HG02943 (cell line): Measurements from ENCODE around the gene GRIN1.
"Not testable (repeated sequence)": the region's sequence is repeated elsewhere in the genome, so short reads cannot be mapped to it uniquely, and the experiment has no call there.

Experiments used
- ATAC-seq: cut with Tn5 transposase; IDR thresholded peaks from one replicate; pipeline ENCODE4 v1.9.1; 2021; ENCODE audit warnings: mild to moderate bottlenecking, low read depth, moderate library complexity; ENCODE audit not compliant: unreplicated experiment

Gene GRIN1

DNA sequence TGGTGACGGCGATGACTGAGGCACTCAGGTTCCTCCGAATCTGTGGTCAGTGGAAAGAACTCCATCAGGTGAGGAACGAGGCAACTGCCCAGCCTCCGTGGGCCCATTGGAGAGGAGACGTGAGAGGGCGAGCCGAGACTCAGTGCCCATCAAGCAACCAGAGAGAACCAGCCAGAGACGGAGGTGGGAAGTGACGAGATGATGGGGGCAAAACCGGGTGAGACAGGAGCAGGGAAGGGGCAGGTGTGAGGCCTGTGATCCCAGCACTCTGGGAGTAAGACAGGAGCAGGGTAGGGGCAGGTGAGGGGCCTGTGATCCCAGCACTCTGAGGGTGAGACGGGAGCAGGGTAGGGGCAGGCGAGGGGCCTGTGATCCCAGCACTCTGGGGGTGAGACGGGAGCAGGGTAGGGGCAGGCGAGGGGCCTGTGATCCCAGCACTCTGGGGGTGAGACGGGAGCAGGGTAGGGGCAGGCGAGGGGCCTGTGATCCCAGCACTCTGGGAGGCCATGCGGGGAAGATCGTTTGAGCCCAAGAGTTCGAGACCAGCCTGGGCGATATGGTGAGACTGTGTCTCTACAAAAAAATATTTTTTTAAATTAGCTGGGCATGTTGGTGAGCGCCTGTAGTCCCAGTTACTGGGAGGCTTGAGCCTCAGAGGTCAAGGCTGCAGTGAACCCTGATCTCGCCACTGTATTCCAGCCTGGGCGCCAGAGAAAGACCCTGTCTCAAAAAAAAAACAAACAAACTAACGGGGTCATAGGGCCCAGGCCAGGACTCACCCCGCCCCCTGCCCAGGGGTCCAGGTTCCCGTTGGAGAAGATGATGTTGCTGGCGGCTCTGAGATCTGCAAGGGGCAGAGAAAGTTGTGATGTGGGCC, 27.8 kb upstream of the GRIN1 start:
- no peak for ATAC-seq

DNA sequence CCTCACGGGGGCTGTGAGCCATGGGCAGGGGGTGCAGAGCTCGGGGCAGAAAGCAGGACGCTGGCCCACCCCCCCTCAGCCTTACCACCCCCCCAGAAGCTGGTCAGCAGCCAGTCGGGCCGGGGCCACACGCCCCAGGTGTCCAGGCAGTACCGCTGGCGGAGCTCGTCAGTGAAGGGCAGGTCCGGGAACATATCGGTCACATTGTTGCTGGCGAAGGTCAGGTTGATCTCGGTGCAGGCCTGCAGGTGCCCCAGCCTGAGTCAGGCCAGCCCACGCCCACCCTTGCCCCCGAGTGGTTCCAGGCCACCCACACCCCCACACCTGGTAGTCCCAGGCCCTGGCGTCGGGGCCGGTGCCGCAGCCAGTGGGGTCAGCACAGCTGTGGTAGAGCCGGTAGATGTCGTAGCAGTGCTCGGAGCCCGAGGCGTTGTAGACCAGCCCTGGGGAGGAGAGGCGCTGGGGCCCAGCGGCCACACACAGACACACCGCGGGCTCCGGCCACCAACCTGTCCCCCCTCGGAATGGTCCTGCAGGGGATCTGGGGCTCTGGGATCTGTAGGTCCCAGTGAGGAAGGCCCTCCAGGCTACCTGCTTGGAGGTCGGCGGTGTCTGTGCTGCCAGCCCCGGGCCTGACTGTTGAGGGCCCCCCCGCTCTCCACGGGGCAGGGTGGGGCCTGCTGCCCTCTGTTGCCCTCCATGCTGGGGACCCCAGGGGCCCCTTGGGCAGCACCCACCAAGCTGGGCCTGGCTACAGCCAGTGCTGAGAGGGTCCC, 27.0 kb upstream of the GRIN1 start:
- ATAC-seq, result no peak

DNA sequence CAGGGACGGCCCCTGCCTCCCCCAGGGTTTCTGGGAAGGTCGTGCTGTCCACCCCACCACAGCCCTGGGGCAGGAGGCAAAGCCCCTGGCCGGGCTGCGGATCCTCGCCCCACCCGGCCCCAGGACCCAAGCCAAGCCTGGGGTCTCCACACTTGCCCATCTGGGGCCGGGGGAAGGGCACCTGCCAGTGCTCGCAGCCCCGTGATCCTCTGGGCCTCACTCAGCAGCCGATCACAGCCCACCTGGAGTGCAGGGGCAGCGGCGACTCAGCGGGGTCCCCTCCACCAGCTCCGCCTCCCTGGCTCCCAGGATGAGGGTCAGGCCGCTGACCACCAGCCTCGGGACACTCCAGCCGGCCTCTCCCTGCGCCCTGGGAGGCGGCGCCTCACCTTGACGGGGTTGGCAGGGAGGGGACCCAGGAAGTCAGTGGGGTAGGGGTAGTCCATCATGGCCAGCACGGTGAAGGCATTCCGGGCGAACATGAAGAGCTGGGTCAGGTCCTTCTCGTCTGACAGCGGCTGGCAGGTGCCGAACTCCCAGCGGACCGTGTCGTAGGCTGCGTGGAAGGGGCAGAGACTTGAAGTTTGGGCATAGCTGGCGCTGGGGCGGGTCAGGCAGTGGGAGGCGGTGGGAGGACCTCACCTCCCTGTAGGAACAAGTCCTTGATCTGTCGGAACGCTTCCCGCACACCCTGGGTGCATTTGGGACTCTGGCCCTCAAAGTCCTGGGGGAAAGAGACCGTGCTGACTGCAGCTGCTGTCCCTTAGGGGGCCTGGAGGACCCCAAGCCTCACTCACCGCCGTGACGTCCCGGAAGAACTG, 26.2 kb upstream of the GRIN1 start:
- no peak for ATAC-seq

DNA sequence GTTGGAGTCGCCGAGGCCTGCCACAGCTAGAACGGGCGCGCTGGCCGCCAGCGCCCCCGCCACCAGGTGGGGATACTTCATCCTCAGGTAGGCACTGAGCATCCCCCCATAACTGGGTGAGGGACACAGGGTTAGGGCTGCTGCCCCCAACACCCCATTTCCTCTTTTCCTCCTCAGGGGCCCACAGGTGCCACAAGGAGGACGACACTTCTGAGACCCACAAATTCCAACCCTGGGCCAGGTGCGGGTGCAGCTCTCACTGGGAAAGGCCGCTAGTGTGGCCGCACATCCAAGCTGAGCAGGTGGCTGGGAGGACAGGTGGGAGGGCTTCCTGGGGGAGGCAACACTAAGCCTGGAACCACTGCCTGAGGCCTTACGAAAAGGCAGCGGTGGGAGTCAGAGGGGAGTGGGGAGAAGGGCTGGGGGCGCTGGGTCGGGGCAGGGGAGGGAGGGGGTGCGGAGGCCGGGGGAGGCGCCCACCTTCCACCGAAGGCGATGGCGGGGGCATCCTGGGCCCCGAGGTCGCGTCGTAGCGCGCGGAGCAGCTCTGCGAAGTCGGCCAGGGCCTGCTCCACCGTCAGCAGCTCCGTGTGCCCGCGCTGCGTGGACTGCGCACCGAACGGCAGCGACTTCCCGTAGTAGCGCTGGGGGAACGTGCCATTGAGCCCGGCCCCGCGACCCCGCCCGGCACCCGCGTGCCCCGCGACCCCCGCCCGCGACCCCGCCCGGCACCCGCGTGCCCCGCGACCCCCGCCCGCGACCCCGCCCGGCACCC, 25.4 kb upstream of the GRIN1 start:
- no peak for ATAC-seq

DNA sequence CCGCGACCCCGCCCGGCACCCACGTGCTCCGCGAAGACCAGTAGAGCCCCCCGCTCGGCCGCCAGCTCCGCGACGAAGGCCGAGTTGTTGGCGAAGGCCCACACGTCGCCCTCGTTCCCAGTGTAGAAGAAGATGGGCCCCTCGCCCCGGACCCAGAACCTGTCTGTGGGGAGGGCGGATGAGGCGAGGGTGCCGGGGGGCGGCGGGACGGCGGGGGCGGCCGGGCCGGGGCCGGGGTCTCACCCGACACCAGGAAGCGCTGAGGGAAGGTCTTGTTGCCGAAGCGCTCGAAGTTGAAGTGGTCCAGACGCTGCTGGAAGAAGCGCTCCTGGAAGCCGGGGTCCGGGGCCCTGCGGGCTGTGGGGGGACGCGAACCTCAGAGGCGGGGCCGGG, 24.7 kb upstream of the GRIN1 start:
- ATAC-seq, result peak; percentile 10

DNA sequence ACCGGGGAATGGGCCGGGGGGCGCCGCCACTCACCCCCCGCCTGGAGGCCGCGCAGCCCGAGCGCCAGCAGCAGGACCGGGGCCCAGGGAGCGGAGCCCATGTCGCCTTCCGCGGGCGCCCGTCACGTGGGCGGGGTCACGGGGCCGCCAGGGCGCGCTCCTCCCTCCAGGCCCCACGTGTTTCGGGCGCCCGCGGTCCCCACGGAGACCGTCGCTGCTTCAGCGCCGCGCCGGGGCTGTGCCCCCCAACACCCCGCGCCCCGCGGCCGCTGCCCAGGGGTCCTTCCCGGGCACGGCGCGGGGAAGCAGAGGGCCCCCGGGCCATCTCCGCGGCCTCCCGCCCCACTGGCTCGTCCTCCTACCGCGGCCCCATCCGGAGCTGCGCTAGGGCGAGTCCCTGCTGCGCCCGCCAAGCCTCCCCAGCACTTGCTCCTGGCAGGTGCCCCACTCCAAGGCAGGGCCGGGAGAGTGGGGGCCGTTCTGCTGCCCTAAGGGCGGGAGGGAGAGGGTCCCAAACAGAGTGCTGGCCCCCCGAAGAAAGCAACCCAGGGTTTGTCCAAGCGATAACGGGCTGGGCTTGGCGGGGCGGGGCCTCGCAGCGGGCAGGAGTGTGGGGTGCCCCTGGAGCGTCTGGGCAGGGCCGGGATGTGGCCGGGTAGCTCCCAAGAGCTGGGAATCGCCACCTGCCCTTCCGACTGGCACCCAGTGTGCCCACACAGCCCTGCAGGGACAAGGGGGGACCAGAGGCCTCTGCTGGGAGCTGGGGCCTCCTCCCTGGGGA, 24.2 kb upstream of the GRIN1 start, which contains the start of gene DPP7:
Gene DPP7, minus strand, starts transcription at position 121 of the 781 bp plus-strand sequence. Its CDS starts 20 bp downstream, at position 101.
- ATAC-seq, result peak; percentile 50

DNA sequence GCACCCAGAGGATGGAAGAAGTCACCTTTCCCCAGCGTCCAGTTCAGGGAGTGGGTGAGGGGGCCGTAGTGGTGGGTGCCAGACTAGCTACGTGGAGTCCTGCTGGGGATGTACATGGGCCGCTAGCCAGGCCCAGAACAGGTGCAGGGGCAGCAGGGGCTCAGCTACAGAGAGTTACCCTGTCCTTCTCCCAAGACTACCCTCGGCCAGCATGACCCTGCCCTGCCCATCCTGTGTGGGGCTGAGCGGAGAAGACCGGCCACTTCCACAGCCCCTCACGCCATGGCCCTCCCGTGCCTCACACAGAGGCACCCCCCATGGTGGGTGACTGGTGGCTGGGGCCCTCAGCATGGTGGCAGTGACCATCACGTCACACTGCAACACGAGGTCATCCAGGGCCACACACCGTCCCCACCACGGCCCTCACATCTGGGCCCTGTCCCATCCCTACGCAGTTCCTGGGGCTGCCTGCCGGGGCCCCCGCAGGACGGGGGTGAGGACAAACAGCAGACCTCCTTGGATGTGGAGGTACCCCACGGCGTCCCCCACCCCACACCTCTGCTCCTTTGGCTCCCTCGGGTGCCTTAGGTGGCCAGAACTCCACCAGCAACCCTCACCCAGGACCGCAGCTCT, 23.4 kb upstream of the GRIN1 start:
- ATAC-seq, result no peak

DNA sequence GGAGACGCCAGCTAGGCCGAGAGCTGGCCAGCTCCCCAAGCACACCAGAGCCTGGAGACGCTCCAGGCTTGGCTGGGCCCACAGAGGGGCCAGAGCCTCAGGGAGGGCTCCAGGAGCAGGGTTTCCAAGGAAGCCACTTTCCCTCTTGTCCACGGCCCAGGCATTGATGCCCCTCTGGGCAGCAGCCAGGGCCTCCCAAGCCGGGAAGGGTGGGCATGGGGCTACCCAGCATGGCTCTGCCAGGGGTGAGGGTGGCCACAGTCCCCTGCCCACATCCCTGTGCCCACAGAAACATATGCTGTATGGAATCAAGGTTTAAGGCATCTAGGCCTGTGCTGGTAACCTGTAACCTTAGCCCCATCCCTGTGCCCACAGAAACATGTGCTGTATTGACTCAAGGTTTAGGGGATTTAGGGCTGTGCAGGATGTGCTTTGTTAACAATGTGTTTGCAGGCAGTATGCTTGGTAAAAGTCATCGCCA, 22.9 kb upstream of the GRIN1 start:
- no peak for ATAC-seq

DNA sequence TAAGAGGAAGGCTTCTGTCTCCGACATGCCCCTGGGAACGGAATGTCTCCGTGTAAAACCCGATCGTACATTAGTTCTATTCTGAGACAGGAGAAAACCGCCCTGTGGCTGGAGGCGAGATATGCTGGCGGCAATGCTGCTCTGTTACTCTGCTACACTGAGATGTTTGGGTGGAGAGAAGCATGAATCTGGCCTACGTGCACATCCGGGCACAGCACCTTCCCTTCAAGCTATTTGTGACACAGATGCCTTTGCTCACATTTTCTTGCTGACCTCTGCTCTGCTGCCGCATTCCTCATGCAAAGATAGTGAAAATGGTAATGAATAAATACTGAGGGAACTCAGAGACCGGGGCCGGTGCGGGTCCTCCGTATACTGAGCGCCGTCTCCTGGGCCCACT, 22.2 kb upstream of the GRIN1 start:
- no peak for ATAC-seq

DNA sequence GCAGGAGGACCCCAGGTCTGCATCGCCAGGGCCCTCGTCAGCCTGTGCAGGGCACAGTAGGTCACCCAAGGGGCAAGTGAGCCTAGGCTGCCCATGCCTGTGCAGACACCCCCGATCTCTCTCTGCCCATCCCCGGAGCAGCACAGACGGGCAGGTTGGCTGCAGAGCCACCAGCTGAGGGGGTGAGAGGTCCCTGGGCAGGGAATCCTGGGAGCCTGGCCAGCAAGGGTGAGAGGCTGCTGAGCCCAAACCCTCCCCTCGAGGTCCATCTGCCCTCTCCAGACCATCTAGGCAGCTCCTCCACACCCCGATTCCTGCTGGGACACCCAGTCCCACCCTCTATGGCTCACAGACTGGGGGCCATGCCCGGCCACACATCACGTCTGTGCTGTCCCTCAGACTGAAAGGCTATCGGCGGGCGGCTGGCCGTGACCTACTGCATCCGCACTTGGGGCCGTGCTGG, 21.7 kb upstream of the GRIN1 start:
- no peak for ATAC-seq

DNA sequence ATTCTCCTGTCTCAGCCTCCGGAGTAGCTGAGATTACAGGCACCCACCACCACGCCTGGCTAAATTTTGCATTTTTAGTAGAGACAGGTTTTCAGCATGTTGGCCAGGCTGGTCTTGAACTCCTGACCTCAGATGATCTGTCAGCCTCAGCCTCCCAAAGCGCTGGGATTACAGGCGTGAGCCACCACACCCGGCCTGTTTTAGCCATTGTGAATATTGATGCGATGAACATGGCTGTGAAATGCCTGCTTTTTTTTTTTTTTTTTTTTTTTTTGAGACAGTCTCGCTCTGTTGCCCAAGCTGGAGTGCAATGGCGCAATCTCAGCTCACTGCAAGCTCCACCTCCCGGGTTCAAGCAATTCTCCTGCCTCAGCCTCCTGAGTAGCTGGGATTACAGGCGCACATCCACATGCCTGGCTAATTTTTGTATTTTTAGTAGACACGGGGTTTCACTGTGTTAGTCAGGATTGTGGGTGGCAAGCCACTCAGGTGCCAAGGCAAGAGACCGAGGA, 20.8 kb upstream of the GRIN1 start:
- not testable (repeated sequence) for ATAC-seq

DNA sequence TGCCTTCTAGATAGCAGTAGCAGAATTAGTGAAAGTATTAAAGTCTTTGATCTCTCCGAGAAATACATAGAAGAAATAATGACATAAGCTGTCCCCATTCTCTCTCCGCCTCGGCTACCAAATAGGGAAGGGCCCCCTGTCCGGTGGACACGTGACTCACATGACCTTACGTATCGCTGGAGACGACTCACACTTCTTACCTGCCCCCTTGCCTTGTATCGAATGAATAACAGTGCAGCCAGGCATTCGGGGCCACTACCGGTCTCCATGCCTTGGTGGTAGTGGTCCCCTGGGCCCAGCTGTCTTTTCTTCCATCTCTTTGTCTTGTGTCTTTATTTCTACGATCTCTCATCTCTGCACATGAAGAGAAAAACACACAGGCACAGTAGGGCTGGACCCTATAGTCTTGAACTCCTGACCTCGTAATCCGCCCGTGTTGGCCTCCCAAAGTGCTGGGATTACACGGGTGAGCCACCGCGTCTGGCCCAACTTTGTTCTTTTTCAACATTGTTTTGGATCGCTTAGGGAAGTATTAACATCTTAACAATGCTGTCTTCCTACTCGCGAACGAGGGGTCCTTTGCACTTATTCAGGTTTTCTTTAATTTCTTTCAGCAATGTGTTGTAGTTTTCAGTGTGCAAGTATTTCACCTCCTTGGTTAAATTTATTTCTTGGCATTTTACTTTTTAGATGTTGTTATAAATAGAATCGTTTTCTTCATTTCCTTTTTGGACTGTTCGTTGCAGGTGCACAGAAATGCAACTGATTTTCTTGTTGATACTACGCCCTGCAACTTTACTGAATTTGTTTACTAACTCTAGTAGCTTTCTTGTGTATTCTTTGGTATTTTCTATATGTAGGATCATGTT, 16.8 kb upstream of the GRIN1 start:
- not testable (repeated sequence) for ATAC-seq

DNA sequence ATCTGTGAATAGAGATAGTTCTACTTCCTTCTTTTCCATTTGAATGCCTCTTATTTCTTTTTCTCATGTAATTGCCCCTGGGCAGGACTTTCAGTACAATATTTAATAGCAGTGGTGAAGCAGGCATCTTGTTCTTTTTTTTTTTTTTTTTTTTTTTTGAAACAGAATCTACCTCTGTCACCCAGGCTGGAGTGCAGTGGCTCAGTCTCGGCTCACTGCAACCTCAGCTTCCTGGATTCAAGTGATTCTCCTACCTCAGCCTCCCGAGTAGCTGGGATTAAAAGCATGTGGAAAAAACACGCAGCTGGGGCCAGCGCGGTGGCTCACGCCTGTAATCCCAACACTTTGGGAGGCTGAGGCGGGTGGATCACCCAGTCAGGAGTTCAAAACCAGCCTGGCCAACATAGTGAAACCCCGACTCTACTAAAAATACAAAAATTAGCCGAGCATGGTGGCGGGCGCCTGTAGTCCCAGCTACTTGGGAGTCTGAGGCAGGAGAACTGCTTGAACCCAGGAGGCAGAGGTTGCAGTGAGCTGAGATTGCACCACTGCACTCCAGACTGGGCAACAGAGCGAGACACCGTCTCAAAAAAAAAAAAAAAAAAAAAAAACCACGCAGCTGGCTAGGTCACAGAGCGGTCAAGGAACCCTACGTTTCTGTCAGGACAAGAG, 16.0 kb upstream of the GRIN1 start:
- ATAC-seq, result not testable (repeated sequence)

DNA sequence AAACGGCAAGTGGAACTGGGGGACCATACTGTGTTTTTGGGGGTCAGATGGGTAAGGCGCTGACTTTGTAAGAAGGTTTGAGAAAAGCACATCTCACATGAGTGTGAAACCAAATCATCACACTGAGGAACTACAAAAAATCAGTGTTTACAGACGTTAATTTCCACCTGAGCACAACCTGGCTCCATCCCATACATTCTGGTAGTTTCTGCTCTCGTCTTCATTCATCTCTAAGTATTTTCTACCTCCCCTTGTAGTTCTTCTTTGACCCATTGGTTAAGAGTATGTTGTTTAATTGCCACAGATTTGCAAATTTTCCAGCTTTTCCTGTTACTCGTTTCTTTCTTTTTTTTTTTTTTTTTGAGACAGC, 15.5 kb upstream of the GRIN1 start:
- ATAC-seq, result peak; percentile 48

DNA sequence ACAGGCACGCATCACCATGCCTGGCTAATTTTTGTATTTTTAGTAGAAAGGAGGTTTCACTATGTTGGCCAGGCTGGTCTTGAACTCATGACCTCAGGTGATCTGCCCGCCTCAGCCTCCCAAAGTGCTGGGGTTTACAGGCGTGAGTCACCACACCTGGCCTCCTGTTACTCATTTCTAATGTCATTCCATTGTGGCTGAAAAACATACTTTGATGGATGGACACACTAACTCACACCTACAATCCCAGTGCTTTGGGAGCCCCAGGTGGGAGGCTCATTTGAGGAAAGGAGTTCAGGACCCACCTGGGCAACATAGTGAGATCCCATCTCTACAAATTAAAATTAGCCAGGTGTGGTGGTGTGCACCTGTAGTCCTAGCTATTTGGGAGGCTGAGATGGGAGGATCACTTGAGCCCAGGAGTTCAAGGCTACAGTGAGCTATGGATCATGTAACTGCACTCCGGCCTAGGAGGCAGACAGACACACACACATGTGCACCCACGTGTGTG, 14.9 kb upstream of the GRIN1 start:
- not testable (repeated sequence) for ATAC-seq

DNA sequence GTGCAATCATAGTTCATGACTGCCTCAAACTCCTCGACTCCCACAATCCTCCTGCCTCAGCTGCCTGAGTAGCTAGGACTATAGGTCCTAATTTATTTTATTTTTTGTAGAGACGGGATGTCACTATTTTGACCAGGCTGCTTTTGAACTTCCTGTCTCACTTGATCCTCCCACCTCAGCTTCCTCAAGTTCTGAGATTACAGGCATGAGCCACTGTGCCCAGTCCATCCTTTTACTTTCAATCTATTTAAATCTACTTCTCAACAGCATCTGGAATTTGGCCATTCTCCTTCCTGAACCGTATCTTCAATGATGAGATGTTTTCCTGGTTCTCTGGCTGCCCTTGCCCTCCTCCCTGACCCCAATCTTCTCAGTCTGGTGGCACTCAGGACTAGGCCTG, 12.2 kb upstream of the GRIN1 start:
- no peak for ATAC-seq
